GM19035 (cell line): ENCODE data around the gene NARS2.
A peak's percentile ranks its signal among the peaks of the same experiment; 100 is the strongest.

Source experiments
- ATAC-seq: cut with Tn5 transposase; IDR thresholded peaks from one replicate; pipeline ENCODE4 v1.9.1; 2021; ENCODE audit not compliant: unreplicated experiment

NARS2 gene

DNA sequence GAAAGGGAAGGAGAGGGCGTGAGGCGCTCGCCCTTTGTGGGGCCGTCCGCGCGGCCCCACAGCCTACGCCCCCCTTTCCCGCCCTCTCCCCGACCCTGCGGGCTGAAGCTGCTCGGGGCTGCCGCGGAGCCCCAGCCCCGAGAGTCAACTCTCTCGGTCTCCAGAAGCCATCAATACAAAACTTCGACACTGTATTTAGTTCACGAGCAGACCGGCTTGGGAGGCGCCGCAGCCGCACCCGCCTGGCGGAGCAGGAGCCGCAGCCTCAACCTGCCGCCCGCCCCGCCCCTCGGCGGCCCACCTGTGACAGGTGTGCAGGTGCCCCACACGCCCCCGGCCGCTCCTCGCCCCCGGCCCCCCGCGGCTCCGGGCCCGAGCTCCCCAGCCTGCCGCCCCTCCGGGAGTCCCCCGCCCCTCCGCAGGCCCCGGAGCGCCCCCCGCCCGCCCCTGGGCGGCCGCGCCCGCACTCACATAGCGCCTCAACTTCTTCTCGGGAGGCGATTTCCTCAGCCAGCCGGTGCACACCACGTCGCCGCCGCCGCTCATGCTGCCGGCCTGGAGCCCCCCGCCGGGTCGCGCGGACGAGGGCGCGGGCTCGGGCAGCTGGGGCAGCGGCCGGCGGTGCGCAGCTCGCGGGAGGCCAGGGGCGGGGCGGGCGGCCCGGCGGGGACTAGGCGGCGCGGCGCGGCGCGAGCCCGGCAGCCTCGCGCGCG lies 157.3 kb downstream of the NARS2 start, which contains the start of gene GAB2:
TSS of gene GAB2 (minus strand) at position 646 of the 713 bp plus-strand sequence. CDS start at position 546, 100 bp downstream.
- ATAC-seq: peak; percentile 16

DNA sequence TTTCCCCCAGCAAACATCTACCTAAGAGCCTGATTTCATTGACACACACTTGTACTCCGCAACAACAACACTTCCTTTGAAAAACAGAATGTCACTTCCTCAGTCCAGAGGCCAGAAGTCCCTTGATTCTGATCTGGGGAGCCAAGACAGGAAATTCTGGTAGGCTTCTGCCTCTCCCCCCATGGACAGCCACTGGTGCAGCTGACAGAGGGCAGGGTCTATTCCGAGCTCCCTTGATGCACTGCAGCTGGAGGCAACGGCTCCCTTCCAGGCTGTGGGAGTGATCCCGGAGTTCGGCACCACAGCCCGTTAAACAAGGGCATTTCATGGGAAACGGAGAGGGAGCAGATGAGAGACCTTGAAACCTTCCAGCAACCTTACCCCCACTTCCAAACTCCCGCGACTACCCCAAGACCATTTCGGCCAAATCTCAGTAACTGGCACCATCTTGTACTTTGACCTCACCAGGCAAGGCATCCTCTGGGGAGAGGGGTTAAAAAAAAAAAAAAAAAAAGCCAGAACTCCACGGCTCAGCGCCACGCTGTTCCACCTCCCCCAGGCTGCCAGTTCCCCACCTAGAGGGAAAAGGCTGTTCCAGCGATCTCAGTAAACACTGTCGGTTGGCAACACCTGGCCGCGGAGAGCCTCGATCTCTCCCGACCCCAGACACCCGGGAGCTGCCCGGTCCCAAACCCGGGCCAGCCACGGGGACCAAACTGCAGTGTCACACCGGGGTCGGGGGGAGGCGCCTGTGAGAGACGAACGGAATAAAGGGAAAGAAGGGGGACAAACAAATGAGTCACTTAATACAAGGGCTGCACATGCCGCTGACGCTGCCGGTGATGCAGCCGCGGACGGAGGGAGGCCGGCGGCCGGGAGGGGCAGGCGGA lies 158.1 kb downstream of the NARS2 start:
- ATAC-seq: peak; percentile 53

DNA sequence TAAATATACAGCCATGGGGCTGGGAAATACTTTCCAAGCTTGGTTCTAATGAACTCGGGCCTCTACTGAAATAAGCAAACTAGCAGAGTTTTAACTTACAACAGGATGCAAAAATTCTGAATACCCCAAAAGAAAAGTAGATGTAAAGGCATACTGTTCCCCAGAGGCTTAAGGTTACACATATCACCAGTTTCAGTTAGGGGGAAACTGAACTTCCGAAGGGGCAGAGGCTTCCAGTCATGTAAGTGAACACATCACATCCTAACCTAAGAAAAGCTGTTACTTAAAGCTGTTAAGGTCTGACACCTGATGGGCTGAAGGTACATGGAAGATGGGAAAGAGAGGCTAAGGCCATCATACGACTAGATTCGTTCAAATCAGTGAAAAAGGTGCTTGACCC lies 159.3 kb downstream of the NARS2 start:
- no peak for ATAC-seq

DNA sequence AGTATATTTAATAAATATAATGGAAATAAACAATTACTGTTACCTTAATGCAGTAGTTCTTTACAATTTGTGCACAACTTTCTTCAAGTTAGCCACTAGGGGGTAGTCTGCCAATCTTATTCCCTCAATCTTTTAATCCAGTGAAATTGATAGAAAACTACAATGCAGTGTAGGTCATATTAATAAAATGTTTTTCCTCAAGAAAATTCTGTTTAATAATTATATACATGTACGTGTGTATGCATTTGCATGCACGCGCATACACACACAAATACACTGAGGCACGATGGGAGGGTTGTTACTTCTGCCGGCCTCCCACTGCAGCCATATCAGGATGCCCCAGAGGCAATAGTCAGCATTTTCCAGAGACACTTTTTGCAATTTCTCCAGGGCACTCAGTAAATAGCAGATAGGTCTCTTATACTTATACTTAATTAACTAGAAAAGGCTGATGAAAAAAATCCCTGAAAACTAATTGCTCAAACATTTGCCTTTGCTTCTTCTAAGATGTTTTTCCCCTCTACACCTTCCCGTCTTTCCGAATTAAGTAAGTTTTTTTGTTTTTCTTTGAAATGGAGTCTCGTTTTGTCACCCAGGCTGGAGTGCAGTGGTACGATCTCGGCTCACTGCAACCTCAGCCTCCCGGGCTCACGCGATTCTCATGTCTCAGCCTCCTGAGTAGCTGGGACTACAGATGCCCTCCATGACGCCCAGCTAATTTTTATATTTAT lies 160.2 kb downstream of the NARS2 start:
- no peak for ATAC-seq

DNA sequence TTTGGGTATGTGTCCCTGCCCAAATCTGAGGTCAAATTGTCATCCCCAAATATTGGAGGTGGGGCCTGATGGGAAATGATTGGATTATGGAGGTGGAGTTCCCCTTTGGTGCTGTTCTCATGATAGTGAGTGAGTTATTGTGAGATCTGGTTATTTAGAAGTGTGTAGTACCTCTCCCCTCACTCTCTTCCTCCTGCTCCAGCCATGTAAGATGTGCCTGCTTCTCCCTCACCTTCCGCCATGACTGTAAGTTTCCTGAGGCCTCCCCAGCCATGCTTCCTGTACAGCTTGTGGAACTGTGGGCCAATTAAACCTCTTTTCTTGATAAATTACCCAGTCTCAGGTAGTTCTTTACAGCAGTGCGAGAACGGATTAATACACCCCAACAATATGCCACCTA lies 166.0 kb downstream of the NARS2 start:
- no peak for ATAC-seq

DNA sequence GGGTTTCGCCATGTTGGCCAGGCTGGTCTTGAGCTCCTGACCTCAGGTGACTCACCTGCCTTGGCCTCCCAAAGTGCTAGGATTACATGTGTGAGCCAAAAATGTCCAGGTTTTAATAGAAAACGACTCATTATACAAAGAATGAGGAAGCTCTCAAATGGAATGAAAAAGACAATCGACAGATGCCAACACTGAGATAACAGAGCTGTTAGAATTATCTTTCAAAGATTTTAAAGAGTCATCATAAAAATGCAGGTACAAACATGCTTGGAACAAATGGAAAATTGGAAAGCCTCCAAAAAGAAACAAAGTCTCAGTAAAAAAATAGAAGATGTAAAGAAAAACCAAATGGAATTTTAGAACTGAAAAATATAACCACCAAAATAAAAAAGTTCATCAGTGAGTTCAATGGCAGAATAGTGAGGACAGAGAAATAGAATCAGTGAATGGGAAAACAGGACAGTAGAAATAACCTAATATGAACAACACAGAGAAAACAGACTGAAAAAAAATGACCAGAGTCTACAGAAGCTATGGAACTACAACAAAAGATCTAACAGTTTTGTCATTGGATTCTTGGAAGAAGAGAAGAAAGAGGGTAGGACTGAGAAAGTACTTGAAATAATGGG lies 168.0 kb downstream of the NARS2 start:
- no peak for ATAC-seq

DNA sequence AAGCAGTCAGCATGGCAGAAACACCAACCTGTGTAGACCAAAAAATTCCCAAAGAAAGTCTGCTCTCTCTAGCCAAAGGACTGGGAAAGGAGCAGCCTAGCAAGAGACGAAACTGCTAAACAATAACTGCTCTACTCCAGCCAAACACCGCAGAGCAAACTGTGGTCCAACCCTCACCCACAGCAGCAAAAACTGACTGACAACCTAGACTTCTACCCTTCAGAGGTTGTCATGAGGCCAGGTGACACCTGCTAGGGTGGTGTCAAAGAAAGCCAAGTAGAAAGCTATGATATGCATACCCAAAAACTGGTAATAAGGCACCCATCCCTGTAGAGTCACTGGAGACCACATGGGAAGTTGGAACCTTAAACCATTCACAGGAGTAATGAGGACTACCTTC lies 168.9 kb downstream of the NARS2 start:
- no peak for ATAC-seq

DNA sequence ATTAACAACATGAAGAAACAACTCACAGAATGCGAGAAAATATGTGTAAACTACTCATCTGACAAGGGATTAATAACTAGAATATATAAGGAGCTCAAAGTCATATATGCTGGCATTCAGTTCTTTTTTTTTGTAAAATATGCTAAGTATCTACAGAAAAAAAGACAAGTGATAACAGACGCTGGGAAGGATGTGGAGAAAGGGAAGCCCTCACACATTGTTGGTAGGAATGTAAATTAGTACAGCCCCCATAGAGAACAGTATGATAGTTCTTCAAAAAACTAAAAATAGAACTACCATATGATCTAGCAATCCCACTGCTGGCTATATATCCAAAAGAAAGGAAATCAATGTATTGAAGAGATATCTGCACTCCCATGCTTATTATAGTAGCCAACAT lies 170.9 kb downstream of the NARS2 start:
- no peak for ATAC-seq

DNA sequence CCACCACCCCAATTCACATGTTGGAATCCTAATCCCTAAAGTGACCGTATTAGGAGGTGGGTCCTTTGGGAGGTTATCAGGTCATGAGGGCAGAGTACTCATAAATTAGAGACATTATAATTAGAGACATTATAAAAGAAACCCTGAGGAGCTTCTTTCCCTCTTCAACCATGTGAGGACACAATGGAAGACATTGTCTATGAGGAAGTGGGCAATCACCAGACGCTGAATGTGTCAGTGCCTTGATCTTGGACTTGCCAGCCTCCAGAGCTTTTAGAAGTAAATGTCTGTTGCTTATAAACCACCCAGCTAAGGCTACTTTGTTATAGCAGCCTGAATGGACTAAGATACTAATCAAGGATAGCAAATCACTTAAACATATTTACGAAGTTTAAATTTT lies 171.8 kb downstream of the NARS2 start:
- no peak for ATAC-seq

DNA sequence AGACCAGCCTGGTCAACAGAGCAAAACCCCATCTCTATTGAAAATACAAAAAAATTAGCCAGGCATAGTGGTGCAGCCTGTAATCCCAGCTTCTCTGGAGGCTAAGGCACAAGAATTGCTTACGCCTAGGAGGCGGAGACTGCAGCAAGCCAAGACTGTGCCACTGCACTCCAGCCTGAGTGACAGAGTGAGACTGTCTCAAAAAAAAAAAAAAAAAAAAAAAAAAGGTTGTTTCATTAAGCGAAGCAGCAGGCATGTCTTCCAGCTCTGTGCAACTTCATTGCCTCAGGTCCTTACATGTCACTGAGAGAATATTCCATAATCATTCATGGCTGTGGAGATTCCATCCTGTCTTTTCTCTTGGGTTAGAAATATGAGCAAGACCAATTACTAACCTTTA lies 174.0 kb downstream of the NARS2 start:
- no peak for ATAC-seq

DNA sequence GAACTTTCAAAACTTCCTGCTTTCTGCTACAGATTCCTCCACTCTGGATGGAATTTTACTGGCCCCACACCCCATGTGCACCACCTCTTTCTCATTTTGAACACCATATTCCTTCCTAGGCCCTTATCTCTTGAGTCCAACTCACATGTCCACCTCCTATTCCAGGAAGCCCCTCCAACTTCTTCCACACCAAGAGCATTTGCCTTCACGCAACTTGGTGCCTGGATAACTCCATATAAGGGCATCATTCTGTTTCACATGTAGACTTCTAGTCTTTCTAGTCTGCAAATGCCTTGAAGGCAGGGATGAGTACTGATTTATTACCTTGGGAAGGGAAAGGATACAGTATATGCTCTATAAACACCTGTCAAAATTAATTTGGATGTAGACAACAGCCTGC lies 174.5 kb downstream of the NARS2 start:
- ATAC-seq: no peak

DNA sequence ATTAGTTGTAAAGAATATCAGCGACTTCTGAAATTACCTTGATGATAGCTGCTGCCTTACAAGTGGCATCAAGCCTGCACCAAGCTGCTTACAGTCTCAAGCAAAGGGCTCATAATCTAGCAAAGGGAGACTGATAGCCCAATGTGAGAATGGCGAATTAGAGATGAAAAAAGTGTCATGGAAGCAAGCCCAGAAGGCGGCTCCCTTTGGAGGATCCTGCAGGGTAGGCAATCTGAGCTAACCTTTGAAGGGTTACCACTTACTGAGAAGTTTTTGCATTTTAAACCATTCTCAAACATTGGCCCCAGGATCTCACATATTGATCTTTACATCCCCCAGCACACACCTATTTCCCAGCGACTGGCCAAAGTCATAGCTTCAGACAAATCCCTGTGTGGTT lies 175.5 kb downstream of the NARS2 start:
- ATAC-seq: no peak

DNA sequence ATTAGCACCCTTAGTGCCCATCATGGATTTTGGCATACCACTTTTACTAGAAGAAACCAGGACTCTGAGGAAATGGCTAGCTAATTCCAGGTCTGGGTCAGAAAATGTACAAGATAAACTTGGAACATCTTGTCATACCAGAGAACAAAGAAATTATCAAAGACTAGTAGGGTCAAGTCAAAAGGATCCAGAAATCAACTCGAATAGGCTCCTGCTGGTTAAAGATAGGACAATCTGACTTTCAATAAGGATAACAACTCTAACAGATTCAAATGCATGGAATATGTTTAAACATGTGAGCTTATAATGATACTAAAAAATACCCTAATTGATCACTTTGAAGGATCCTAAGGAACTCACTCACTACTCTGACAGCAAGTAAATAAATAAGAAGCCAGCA lies 175.9 kb downstream of the NARS2 start:
- ATAC-seq: no peak

DNA sequence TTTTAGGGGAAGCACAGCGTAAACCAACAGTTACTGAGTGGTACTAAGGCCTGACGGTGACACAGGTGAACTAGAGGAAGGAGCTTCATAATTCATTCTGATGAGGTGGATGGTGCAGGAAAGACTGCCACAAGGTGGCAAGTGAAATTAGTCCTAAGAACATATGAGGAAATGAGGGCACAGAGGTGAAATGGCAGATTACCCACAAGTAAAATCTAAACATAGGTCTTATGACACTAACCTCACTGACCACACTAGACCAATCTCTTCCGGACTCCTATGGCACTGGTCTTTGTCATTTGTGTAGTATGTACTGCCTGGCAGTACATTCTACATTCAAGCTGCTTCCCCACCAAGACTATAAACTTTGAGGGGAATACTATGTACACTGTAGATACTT lies 177.3 kb downstream of the NARS2 start:
- peak; percentile 83 for ATAC-seq

DNA sequence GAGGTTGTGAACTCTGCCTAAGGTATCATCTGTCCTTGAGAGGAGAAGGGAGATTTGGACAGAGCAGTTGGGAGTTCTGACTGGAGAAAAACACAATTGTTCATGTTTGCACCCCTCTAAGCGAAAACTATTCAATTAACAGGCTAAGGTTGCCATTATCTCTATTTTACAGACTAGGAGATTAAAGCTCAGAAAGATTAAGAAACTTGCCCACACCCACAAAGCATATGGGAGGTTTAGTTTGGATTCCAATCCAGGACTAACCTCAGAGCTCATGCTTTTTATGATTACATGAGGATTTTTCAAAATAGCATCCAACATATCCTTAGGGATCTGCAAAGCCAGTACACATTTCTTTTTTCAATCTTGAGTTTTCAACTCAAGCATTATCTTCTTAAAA lies 179.1 kb downstream of the NARS2 start:
- ATAC-seq: no peak

DNA sequence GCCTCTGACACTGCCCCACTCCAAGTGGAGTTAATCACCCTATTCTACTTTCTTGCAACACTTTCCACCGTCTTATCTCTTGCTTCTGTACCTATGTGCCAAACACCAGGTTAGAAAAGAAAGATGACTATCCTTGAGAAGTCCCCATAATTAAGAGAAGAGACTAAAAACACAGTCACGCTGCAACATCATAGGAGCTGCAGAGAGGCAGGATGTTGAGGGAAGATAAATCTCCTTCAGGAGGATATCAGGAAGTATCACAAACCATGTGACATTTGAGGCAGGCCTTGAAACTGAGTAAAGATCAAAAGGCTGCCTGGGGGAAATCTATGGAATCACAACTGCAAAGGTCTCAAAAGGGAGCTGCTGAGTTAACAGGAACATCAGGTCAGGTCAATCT lies 181.8 kb downstream of the NARS2 start:
- no peak for ATAC-seq

DNA sequence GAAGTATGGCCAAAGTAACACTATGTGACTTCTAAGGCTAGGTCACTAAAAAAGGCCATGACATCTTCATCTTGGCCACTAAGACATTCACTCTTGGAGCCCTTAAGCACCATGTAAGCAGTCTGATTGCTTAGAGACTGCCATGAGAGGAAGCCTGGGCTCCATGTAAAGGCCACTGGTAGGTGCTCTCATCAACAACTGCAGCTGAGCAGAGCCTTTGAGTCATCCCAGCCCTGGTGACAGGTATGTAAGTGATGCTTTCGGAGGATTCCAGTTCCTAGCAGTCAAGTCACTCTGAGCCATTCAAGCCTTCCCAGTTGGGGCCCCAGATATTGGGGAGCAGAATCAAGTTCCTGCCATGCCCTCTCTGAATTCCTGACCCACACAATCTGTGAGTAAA lies 183.2 kb downstream of the NARS2 start:
- ATAC-seq: no peak

DNA sequence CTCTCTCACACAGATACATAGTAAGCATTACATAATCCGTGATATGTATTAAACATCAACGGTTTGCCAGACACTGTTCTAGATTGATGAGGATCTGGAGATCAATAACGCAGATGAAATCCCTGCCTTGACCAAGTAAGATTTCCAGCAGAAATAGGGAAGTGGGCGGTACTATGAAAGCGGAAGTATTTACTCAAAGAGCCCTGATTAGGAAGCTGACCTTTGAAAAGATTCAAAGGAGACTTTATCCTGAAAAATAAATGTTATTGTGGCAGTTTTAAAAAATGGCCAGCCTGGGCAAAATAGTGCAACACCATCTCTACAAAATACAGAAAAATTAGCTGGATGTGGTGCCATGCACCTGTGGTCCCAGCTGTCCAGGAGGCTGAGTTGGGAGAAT lies 183.9 kb downstream of the NARS2 start:
- no peak for ATAC-seq

DNA sequence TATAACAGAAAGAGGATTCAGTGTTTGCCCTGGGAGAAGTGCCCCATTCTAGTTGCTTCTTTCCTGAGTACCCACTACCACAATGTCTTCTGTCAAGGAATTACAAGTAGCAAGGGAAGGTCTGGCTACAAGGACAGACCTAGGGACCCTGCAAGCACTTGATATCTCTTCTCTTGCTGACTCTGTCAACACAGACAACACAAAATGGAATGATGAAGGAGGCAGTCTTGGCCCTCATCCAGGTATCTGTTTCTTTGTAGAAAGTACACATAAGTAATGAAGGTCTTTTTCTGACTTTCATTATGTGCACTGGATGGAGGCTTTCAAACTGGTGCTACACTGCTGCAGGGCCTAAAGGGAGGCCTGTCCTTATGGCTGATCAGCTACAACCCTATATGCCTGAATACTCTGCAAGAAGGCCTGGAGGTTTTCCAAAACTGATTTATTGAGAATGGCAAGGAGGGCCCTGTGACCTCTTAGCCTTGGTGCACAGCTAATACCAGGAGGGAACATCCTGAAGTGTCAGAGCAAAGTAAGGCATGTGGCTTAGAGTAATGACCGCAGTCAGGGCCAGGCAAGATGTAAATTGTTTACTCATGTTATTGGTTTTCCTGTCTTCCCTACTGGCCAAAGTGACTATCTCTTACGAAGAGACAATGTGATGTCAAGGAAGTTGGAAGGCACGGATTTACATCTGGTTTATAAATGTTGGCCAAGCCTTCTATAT lies 188.3 kb downstream of the NARS2 start:
- ATAC-seq: no peak
